ENCODE measurements around the gene NR1D1.

Gene NR1D1

GRCh38 chr17:40090237-40091119 lies 9.9 kb downstream of the NR1D1 start:
- no peak for TF ChIP-seq JUND (IDR thresholded peaks at IDR 0.05; ENCODE audit: low read depth)
- no peak for DNase-seq (ENCODE audit: low read depth in 1 of 2, low spot score in 1 of 2)
- in situ Hi-C loops (cut with HindIII; ENCODE audit: low pct_unique_long_range_greater_than_20kb, low sequenced_read_pairs), result no loop called here

- TF ChIP-seq JUND (IDR thresholded peaks at IDR 0.05; ENCODE audit: low read depth), result no peak
- no peak for DNase-seq (ENCODE audit: low read depth in 1 of 2, low spot score in 1 of 2)
- in situ Hi-C loops (cut with HindIII; ENCODE audit: low pct_unique_long_range_greater_than_20kb, low sequenced_read_pairs), result no loop called here
Measured at GRCh38 chr17:40089077-40089895, 11.1 kb downstream of the NR1D1 start.

GRCh38 chr17:40087903-40088718 lies 12.3 kb downstream of the NR1D1 start:
- no peak for DNase-seq (ENCODE audit: low read depth in 1 of 2, low spot score in 1 of 2)
- TF ChIP-seq JUND (IDR thresholded peaks at IDR 0.05; ENCODE audit: low read depth), result no peak
- in situ Hi-C loops (cut with HindIII; ENCODE audit: low pct_unique_long_range_greater_than_20kb, low sequenced_read_pairs), result no loop called here

- TF ChIP-seq JUND (IDR thresholded peaks at IDR 0.05; ENCODE audit: low read depth), result no peak
- in situ Hi-C loops (cut with HindIII; ENCODE audit: low pct_unique_long_range_greater_than_20kb, low sequenced_read_pairs), result no loop called here
- DNase-seq (ENCODE audit: low read depth in 1 of 2, low spot score in 1 of 2), result no peak
Measured at GRCh38 chr17:40087049-40087794, 13.2 kb downstream of the NR1D1 start.

- no peak for TF ChIP-seq JUND (IDR thresholded peaks at IDR 0.05; ENCODE audit: low read depth)
- DNase-seq (ENCODE audit: low read depth in 1 of 2, low spot score in 1 of 2), result peak; percentile 61 to 69
- in situ Hi-C loops (cut with HindIII; ENCODE audit: low pct_unique_long_range_greater_than_20kb, low sequenced_read_pairs), result no loop called here
Measured at GRCh38 chr17:40086150-40087044, 14.0 kb downstream of the NR1D1 start.

- TF ChIP-seq JUND (IDR thresholded peaks at IDR 0.05; ENCODE audit: low read depth), result no peak
Measured at GRCh38 chr17:40084477-40084876, 15.9 kb downstream of the NR1D1 start.

GRCh38 chr17:40079545-40079944 lies 20.8 kb downstream of the NR1D1 start:
- TF ChIP-seq JUND (IDR thresholded peaks at IDR 0.05; ENCODE audit: low read depth), result no peak
- DNase-seq (ENCODE audit: low read depth in 1 of 2, low spot score in 1 of 2), result no peak
- in situ Hi-C loops (cut with HindIII; ENCODE audit: low pct_unique_long_range_greater_than_20kb, low sequenced_read_pairs), result no loop called here

More at GRCh38 chr17:40084477-40084876, 15.9 kb downstream of the NR1D1 start:
- in situ Hi-C loops (cut with HindIII; ENCODE audit: low pct_unique_long_range_greater_than_20kb, low sequenced_read_pairs), result no loop called here
- no peak for DNase-seq (ENCODE audit: low read depth in 1 of 2, low spot score in 1 of 2)

- no peak for DNase-seq (ENCODE audit: low read depth in 1 of 2, low spot score in 1 of 2)
- TF ChIP-seq JUND (IDR thresholded peaks at IDR 0.05; ENCODE audit: low read depth), result no peak
- in situ Hi-C loops (cut with HindIII; ENCODE audit: low pct_unique_long_range_greater_than_20kb, low sequenced_read_pairs), result no loop called here
Measured at GRCh38 chr17:40076591-40076990, 23.8 kb downstream of the NR1D1 start.

- no peak for DNase-seq (ENCODE audit: low read depth in 1 of 2, low spot score in 1 of 2)
Measured at GRCh38 chr17:40075942-40076498, 24.4 kb downstream of the NR1D1 start.

GRCh38 chr17:40075201-40075941 lies 25.0 kb downstream of the NR1D1 start:
- in situ Hi-C loops (cut with HindIII; ENCODE audit: low pct_unique_long_range_greater_than_20kb, low sequenced_read_pairs), result no loop called here
- peak in 1 of 2 experiments; percentile 90 for DNase-seq (ENCODE audit: low read depth in 1 of 2, low spot score in 1 of 2)
- no peak for TF ChIP-seq JUND (IDR thresholded peaks at IDR 0.05; ENCODE audit: low read depth)

More at GRCh38 chr17:40075942-40076498, 24.4 kb downstream of the NR1D1 start:
- in situ Hi-C loops (cut with HindIII; ENCODE audit: low pct_unique_long_range_greater_than_20kb, low sequenced_read_pairs), result no loop called here
- TF ChIP-seq JUND (IDR thresholded peaks at IDR 0.05; ENCODE audit: low read depth), result no peak
